NCI-H2029 (cell line): ENCODE data around the gene BACE1.
"Not testable (repeated sequence)": the region's sequence is repeated elsewhere in the genome, so short reads cannot be mapped to it uniquely, and the experiment has no call there.

Experiments used
- DNase-seq: peaks from one replicate; lab custom pipeline; 2025; lab: John Stamatoyannopoulos, UW

Gene BACE1

DNA sequence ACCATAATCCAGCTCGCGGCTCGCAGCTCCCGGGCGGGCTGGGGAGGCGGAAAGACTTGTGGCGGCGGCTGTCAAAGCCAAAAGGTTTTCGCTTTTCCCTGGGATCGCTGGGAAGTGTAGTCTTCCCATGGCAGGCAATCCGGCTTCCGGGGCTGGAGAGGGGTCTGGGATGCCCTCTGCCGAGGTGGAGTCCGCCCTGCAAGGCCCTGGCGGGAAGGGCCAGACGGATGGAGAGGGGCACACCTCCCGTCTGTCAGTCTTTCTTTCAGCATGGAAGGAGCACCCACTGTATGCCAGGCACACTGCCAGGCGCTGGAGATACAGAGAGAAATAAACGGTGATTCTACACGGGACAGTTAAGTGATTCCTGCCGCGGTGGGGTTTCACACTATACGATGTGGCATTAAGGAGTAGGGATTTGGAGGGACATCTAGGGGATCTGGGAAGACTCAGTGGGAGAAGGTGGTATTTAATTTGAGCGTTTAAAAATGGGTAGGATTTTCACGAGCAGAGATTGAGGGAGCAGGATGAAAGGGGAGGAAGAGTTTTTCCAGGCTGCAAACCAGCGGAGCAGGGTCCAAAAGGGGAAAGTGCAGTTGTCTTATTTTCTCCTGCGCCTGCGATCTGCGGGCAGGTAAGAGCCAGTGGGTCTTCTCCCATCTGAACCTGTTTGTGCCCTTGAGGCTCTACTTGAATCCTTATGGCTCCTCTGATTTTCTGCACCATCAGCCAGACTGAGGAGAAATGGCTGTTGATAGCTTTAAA lies at the start of gene BACE1:
Gene BACE1, minus strand, starts transcription at position 60 of the 765 bp plus-strand sequence. CDS start 461 bp downstream, outside the sequence.
- peak; percentile 54 for DNase-seq

DNA sequence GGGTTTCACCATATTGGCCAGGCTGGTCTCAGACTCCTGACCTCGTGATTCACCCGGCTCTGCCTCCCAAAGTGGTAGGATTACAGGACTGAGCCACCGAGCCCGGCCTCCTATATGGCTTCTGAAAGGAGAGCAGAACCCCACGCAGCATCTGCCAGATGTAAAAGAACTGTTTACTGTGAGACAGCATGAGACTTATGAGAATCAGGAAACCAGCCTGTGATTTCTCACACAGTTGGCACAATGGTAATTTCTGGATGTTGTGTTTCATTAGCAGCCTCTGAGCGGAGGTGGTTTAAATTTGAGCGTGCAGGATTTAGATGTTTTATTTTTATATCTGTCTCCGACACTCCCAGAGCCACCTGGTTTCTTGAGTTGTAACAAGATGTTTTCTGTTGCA lies 45.4 kb upstream of the BACE1 start:
- DNase-seq = no peak

DNA sequence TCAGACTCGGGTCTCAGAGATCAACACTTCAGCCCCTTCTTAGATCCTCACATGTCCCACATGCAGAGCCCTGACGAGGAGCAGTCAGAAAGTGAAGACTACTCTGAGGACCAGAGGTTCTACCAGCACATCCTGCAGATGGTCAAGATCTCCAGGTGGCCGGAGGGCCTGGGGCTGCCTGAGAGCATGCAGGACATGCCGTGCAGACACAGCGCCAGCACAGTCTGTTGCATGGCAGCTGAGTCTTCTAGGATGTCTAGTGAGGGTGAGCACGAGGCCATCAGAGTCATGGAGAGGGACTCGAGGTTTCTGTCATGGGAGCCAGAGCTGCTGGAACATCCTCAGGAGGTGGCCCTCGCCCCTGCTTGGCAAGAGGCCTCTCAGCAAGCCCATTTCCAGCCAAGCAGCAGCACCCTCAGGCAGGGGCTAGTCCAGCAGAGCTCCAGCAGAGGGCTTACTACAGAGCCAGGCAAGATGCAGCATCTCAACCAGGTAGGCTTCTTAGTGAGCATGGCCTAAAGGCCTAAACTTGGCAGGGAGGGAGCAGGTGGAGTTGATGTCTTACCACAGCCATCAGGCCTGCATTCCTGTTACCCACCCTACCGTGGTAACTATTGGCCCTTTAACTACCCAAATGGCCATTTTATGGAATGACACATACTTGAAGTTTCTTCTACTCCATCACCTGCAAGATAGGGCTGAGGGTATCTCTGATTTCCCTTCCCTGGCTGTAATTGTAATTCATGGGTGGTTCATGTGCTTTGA lies 40.3 kb upstream of the BACE1 start:
- no peak for DNase-seq

DNA sequence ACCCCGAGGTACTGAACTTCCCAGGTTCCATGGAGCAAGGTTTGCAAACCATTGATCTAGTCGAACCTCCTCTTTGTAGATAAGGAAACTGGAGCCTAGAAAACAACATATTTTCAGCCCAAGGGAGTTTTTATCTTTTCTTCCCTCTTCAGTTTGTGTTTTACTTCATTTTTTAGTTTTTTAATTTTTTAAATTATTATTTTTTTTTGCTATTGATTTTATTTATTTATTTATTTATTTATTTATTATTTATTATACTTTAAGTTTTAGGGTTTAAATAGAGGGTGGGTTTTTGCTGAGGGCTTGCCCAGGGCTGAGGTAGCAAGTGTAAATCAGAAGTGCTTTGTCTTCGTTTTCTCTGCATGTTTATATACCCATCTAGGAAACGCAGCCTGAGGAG lies 38.5 kb upstream of the BACE1 start:
- no peak for DNase-seq

DNA sequence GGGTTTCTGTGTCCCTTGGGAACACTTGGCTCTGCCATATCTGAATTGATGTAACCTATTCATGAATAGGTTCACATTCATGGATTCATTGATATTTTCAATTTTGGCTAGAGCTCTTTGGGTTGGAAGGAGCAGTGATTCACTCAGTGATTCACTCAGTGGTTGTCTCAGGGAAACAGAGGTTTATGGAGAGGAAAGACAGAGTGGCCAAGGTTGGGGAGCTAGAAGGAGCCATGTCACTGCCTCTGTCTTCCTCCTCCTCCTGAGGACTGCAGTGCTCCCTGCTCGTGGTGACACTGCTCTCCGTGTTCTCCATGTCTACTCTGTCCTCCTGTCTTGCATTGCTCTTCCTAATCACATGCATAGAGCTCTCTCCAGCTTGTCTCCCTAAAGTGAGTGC lies 29.0 kb upstream of the BACE1 start:
- no peak for DNase-seq

DNA sequence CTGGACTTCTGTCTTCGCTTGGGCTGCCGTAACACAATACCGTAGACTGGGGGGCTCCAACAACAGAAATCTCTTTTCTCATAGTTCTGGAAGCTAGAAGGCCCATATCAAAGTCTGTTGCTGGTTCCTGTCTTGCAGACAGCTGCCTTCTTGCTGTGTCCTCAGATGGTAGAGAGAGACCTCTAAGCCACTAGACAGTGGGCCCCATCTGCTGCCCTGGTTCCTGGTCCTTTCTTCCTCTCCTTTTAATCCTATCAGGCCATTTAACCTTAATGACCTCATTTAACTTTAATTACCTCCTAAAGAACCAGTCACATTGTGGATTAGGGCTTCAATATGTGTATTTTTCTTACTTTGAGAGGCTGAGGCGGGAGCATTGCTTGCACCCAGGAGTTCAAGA lies 21.0 kb upstream of the BACE1 start:
- DNase-seq = no peak

DNA sequence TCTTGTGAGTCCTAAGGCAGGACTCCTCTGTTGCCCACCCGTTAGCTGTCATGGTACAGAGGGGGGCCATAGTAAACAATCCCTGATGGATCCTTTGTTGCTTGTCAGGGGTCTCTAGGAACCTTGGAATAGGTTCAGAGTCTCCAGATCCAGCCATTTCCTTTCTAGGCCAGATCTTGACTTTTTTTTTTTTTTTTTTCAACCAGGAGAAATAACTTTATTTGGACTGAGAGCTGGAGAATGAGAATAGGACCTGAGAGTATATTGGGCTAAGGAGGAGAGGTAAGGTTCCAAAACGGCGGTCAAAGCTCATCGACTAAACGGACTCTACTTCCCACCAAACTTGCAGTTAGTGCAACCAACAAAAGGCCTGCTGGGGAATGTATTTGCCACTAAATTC lies 19.3 kb upstream of the BACE1 start:
- no peak for DNase-seq

DNA sequence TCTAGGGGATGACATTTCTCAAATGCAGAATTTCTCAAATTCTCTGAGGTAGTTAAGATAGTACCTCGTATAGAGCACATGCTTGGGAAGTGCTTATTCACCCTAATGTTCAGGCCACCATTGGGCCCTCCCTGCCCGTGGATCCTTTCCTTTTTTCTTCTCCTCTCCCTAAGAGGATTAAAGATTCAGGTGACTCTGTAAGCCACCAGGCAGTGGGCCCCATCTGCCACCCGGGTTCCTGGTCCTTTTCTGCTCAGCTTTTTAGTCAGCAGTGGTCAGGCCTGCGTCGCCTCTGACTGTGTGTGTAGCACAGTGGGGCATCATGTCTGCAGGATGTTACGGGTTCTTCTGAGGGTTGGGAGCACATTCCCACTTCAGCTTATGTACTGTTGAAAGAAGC lies 18.8 kb upstream of the BACE1 start:
- DNase-seq = no peak

DNA sequence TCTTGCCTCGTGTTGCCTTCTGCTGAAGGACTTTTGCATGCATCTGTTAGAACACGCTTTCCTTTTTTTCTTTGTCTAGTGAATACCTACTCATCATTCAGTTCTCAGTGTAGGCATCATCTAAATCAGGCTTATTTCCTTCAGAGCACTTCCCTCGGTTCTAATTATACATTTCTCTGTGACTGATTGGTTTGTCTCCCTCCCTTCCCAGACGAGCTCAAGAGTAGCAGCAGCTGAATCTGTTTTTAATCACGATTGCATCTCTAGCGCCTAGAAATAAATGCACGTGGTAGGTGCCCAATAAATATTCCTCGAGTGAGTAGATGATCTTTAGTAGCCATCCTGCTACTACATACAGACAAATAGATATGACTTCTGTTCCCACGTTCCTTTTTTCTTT lies 17.9 kb upstream of the BACE1 start:
- DNase-seq = no peak

DNA sequence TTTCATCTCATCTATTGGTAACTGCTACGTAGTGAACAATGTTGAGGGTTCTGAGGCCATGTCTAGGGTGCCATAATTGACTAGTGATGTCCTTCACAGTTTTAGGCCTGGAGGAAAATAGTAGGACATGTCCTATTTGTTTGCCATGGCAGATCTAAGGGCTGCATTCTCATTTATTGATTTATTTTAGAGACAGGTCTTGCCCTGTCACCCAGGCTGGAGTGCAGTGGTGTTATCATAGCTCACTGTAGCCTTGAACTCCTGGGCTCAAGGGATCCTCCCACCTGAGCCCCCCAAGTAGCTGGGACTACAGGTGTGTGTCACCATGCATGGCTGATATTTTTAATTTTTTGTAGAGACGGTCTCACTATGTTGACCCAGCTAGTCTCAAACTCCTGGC lies 16.8 kb upstream of the BACE1 start:
- no peak for DNase-seq

DNA sequence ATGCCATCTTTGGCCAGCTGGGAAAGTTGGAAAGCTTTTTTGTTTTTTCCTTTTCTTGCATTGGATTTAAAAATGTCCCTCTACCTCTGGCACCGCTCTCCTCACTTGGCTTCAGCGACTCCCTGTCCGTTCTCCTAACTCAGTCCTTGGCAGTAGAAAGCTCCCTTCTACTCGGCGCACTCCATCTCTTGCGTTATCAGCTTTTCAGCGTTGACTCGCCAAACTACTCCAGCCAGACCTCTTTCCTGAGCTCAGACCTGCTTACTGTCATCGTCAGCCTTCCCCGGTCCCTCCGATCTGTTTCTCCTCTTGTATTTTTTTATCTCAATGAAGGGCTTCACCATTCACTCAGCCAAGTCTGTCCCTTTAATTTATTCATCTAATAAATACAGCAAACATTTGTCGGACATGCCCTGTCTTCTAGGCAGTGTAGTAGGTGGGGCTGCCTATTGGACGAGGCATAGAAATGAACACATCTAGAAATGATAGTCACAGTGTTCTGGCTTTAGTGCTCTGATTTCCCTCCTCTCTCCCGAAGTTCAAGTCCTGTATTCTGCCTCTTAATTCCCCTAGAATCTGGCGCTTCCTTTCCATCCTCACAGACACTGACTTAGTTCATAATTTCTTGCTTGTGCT lies 12.4 kb upstream of the BACE1 start:
- DNase-seq = no peak

DNA sequence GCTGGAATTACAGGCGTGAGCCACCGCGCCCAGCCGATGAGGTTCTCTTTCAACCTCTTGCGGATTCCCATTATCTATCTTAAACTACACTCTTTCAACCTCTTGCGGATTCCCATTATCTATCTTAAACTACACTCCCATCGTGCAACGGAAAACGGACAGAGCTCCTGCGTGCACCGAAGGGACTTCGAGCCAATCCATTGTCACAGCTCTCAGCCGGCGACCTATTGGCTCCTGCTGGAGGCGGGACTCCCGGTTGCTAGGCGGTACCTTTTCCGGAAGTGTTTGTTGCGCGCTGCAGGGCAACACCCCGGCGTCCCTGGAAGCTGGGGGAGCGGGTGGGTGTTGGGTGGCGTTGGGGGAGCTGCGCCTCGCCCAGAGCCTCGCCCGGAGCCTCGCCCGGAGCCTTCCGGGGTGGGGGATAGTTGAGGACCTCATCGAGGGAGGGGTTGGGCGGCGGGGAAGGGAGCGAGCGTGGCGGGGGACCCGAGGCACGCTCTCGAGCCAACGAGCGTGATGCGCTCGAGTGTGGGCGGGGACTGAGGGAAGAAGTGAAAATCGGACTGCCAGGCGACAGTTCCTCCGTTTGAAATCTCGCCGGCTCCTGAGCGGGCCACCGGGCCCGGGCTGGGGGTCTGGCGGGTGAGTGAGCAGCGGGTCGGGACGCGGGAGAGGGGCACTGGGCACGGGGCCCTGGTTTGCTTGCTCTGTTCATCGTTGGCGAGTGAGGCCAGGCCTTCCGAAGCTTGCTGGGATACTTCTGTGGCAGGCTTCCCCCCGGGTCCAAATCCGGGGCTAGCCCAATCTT lies 11.7 kb upstream of the BACE1 start, which contains the start of gene CEP164:
Gene CEP164, plus strand, starts transcription at position 288 of the 808 bp plus-strand sequence. CDS start 10,733 bp downstream, outside the sequence.
- DNase-seq = peak; percentile 95

DNA sequence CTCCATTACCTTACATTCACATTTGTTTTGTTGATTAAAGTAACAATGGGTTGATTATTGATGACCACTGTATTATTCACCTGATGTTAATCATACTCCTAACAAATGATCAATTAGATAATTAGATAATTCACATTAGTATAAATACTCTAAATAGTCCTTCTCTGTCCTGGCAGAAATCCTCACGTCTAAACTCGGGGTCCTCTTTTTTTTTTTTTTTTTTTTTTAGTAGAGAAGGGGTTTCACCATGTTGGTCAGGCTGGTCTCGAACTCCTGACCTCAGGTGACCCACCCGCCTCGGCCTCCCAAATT lies 11.2 kb upstream of the BACE1 start:
- DNase-seq = not testable (repeated sequence)

DNA sequence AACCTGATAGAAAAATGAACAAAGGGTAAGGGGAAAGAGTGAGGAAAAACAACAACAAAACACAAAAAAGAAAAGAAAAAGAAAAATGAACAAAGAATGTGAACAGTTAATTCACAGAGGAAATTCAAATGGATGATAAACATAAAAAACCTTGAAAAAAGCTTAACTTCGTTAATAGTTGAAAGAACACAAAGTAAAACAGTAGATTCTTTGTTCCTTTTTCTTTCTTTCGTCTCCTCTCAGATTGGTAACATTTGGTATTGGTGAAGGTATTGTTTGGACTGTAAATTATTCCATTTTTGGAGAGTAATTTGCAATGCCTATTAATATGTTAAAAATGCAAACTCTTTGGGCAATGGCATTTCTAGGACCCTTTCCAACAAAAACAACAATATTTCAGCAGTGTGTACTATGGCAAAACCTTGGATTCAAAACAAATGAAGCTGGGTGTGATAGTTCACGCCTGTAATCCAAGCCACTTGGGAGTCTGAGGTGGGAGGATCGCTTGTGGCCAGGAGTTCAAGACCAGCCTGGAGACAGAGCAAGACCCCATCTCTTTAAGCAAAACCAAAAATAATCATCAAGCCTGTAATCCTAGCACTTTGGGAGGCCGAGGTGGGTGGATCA lies 3.3 kb upstream of the BACE1 start:
- no peak for DNase-seq

DNA sequence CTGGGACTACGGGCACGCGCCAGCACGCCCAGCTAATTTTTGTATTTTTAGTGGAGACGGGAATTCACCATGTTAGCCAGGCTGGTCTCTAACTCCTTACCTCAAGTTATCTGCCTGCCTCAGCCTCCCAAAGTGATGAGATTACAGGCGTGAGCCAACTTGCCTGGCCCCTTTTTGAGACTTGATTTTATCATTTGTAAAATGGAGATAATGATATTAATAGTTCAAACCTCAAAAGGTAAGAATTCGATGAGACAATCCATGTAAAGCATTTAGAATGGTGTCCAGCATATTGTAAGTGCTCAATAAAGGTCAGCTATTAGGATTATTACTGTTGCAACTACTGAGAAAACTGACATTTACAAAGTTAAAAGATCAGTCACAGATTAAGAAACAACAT lies 2.7 kb upstream of the BACE1 start:
- DNase-seq = no peak

DNA sequence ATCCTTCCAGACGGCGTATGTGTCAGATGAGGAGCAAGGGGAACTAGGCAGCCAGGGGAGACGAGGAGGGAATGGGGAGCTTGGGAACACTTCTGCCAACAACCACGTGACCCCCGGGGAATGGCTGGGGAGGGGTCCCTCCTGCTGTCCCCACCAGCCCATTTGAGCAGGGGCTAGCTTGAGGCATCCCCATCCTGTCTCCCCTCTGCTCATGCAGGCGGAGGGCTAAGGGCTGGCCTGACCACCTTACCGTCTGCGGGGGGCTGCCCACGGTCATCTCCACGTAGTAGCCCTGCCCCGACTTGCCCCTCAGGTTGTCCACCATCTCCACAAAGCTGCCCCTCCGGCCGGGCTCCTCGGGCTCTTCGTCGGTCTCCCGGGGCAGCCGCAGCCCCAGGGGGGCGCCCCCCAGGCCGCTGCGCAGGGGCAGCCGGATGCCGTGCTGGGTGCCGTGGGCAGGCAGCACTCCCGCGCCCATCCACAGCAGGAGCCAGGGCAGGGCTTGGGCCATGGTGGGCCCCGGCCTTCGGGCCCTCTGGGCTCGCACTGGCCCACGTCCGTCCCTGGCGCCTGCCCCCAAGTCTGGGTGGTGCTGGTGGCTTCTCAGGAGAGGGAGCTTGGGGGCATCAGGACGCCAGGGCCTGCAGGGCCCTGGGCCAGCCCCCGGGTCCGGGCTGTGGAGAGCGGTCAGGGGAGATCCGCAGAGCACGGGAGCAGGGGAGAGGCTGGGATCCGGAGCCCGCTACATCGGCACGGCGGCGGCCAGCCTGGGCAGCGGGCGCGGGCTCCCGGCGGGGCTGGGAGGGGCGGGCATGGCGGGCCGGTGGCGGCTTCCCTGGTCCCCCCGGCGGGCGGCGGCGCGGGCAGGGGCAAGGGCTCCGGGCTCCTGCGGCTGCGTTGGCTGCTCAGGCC lies 515 bp downstream of the BACE1 start:
- no peak for DNase-seq

DNA sequence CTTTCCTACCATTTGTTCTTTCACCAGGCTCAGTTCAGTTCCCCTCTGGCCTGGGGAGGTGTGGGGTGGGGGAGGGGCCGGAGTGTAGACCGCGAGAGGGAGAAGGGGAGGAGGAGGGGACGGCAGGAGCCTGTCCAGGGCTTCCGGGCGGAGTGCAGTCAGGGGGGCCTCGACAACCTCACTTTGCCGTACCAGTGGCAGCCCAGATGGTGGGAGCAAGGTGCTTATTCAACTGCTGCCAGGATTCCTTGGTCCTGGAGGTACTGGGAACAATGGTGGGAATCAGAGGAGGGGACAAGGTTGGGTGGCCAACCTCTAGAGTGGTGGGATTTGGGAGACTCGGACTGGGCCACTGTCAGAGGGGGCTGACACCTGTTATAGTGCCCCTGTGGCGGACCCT lies 1.2 kb downstream of the BACE1 start:
- DNase-seq = no peak

DNA sequence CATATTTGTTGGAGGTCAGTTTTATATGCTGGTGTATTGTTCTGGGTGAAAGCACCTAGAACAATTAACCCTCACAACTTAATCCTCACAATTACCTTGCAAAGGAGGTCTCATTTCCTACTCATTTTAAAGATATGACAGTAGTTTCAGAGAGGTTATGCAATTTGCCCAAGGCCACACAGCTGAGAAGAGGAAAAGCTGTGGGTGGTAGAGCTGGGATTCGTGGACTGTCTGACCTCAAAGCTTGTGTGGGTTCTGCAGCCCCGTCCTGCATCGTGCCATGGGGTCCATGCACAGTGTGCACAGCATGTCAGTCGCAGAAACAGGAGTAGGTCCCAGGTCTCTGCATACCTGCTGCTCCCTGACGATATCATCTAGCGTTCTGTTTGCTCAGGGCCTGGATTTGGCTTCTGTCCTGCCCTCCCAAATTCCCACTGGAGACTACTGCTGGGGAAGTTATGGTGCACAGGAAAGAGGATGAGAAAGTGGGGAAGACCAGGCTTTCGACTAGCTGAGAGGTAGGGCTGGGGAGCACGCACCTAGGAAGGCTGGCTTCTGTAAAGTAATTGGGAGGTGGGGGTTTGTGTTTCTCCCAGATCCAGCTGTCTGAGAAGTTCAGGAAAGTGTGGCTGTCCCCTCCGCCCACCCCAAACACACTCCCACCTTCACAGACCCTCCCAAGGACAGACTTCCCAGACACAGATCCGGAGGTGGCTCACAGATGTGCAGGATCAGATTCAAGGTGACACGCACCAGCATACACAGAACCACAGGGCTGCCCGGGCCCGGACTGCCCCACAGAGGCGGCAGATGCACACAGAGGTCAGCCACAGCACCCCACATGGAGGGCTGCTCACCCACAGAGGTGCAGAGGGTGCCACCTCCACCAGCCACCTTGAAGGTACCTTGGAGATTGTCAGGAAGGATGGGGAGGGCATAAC lies 2.0 kb downstream of the BACE1 start:
- no peak for DNase-seq

DNA sequence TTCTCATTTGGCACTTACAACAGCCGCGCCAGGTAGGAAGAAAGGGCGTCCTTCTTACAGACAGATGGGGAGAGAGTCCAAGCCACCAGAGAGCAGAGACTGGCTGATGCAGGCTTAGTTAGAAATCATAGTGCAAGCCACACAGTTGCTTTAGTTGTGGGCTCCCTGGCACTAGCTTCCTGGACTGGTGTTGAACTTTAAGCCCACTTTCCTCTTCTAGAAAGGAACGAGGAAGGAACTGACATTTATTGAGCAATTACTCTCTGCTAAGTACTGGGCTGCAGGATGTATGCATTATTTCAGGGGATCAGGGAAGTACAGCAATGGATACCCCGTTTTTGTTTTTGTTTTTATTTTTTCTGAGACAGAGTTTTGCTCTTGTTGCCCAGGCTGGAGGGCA lies 3.0 kb downstream of the BACE1 start:
- no peak for DNase-seq

DNA sequence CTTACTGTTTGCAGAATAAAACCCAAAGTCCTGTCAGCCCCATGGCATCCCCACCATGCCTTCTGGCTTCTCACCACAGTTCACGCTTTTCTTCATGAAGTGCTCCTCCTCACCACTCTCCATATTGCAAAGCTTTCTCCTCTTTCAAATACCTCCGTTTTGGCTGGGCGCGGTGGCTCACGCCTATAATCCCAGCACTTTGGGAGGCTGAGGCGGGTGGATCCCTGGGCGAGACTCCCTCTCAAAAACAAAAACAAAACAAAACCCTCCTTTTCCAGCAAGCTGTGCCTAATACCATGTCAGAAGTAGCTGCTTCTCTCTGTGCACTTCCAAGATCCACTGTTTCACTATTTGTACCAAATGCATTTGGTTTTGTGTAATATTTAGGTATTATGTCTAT lies 6.7 kb downstream of the BACE1 start:
- DNase-seq = no peak
